Midbrain (tissue), 1 donor: ENCODE measurements around the gene MUC22.

Experiments used
- DNase-seq: peaks from one replicate; lab custom pipeline; 2025; lab: John Stamatoyannopoulos, UW

Gene MUC22

GRCh38 chr6:31076611-31077010 lies 66.3 kb downstream of the MUC22 start:
- DNase-seq: no peak

- DNase-seq: peak; percentile 87
Observed at GRCh38 chr6:31079656-31080261, 69.5 kb downstream of the MUC22 start.

- no peak for DNase-seq
Observed at GRCh38 chr6:31081872-31082271, 71.6 kb downstream of the MUC22 start.

GRCh38 chr6:31083742-31084354 lies 73.6 kb downstream of the MUC22 start:
- DNase-seq: no peak
